Ascending aorta (tissue), 2 donors: ENCODE data around the gene PPP1R15A. TPM values are rescaled to one million over a fixed set of nuclear protein-coding genes. Genes with fewer than 3 reads are reported as not detected.
"Not testable (repeated sequence)": the region's sequence is repeated elsewhere in the genome, so short reads cannot be mapped to it uniquely, and the experiment has no call there.

Source experiments
- DNase-seq, 2 donors: peaks; one replicate each; pipeline ENCODE4 v3.0.0-alpha.2; 2019; ENCODE audit warnings: low spot score in 2 of 2
- H3K27ac ChIP-seq, 2 donors: fragments of 200-600 bp; sonication (generic); one replicate each; pipeline ENCODE4 v1.5.1; 2016 to 2017; ENCODE audit warnings: mild to moderate bottlenecking in 1 of 2
- H3K27me3 ChIP-seq: fragments of 200-600 bp; sonication (generic); one replicate; pipeline ENCODE4 v1.5.1; 2017
- H3K36me3 ChIP-seq, 2 donors: fragments of 200-600 bp; sonication (generic); one replicate each; pipeline ENCODE4 v1.5.1; 2016
- H3K4me1 ChIP-seq, 2 donors: fragments of 200-600 bp; sonication (generic); one replicate each; pipeline ENCODE4 v1.5.1; 2016 to 2017; ENCODE audit warnings: mild to moderate bottlenecking in 1 of 2
- H3K4me3 ChIP-seq, 2 donors: fragments of 200-600 bp; sonication (generic); one replicate each; pipeline ENCODE4 v1.5.1; 2016 to 2017; ENCODE audit warnings: mild to moderate bottlenecking in 1 of 2
- H3K9me3 ChIP-seq, 2 donors: fragments of 200-600 bp; sonication (generic); one replicate each; pipeline ENCODE4 v1.5.1; 2016
- CTCF ChIP-seq, 3 experiments: fragments of 200-600 bp in 2 of 3; fragments of 450-650 bp in 1 of 3; sonication (generic) in 2 of 3; IDR thresholded peaks; one replicate each; pipeline ENCODE4 v1.5.1; 2016 to 2019; ENCODE audit warnings: antibody characterized with exemption in 3 of 3, mild to moderate bottlenecking in 1 of 3, moderate library complexity in 1 of 3
- intact Hi-C: fragments of 100-400 bp; cut with DNase I; formaldehyde crosslinking; loops from one replicate; pipeline ENCODE4 v1.15.1; 2023
- total RNA-seq: library from RNA; depleted of rRNA; stranded (reverse); fragments of >200 nt; gene quantifications from one replicate; pipeline ENCODE4 v1.1.0, GENCODE V29; 2016

The PPP1R15A gene
- total RNA-seq, 1 donor from 2014 or later = 142 TPM

GRCh38 chr19:48837687-48838086 lies 34.5 kb upstream of the PPP1R15A start:
- Histone ChIP-seq H3K4me3 (peak overlapping the region in 1 of 2 donors; percentile 67), H3K4me1 (peaks cover 3 to 8% of the 10 kb centered on the region in 2 donors), H3K27me3 (no peaks in the 10 kb centered on the region), H3K9me3 (no peaks in the 10 kb centered on the region), H3K36me3 (peaks cover 0 to 10% of the 10 kb centered on the region in 2 donors), H3K27ac (peak overlapping the region; percentile 88 to 94)
- intact Hi-C loops = loop anchor here (1.0 to 5.0 kb wide), 5 partner anchors 25 to 191 kb away; partner anchors contain the start of genes CA11 and FTL
- no peak for TF ChIP-seq CTCF (IDR thresholded peaks at IDR 0.05)
- no peak for DNase-seq

- no peak overlapping the region for H3K4me3 ChIP-seq
- H3K36me3 ChIP-seq = peaks cover 0 to 12% of the 10 kb centered on the region in 2 donors
- no peaks in the 10 kb centered on the region for H3K9me3 ChIP-seq
- no peaks in the 10 kb centered on the region for H3K27me3 ChIP-seq
- H3K4me1 ChIP-seq = peaks cover 0 to 3% of the 10 kb centered on the region in 2 donors
- intact Hi-C loops = no loop called here
- H3K27ac ChIP-seq = no peak overlapping the region
- no peak for DNase-seq
- TF ChIP-seq CTCF (IDR thresholded peaks at IDR 0.05) = no peak
Measured at GRCh38 chr19:48841047-48841446, 31.2 kb upstream of the PPP1R15A start.

GRCh38 chr19:48841571-48841970 lies 30.6 kb upstream of the PPP1R15A start:
- intact Hi-C loops = no loop called here
- H3K27ac ChIP-seq = no peak overlapping the region

GRCh38 chr19:48842789-48843162 lies 29.4 kb upstream of the PPP1R15A start:
- H3K36me3 ChIP-seq = peaks cover 6 to 22% of the 10 kb centered on the region in 2 donors
- H3K27ac ChIP-seq = no peak overlapping the region
- intact Hi-C loops = loop anchor here (1.0 kb wide), 1 partner anchor 54 kb away; no protein-coding TSS in a partner anchor
- no peaks in the 10 kb centered on the region for H3K27me3 ChIP-seq
- DNase-seq = peak in 1 of 2 donors; percentile 69
- H3K9me3 ChIP-seq = no peaks in the 10 kb centered on the region
- no peak overlapping the region for H3K4me3 ChIP-seq
- H3K4me1 ChIP-seq = no peaks in the 10 kb centered on the region
- peak; percentile 56 to 87 (median 72) for TF ChIP-seq CTCF (IDR thresholded peaks at IDR 0.05)

More at GRCh38 chr19:48841571-48841970, 30.6 kb upstream of the PPP1R15A start:
- H3K27me3 ChIP-seq = no peaks in the 10 kb centered on the region
- H3K9me3 ChIP-seq = no peaks in the 10 kb centered on the region
- peaks cover 0 to 3% of the 10 kb centered on the region in 2 donors for H3K4me1 ChIP-seq
- DNase-seq = no peak
- no peak overlapping the region for H3K4me3 ChIP-seq
- peaks cover 0 to 12% of the 10 kb centered on the region in 2 donors for H3K36me3 ChIP-seq
- no peak for TF ChIP-seq CTCF (IDR thresholded peaks at IDR 0.05)

- Histone ChIP-seq H3K36me3 (peaks cover 7 to 23% of the 10 kb centered on the region in 2 donors), H3K9me3 (no peaks in the 10 kb centered on the region), H3K4me1 (no peaks in the 10 kb centered on the region), H3K27ac (no peak overlapping the region), H3K4me3 (no peak overlapping the region), H3K27me3 (no peaks in the 10 kb centered on the region)
- no peak for DNase-seq
- TF ChIP-seq CTCF (IDR thresholded peaks at IDR 0.05) = no peak
- intact Hi-C loops = no loop called here
Measured at GRCh38 chr19:48844472-48844871, 27.7 kb upstream of the PPP1R15A start.

- Histone ChIP-seq H3K4me3 (no peak overlapping the region), H3K9me3 (no peaks in the 10 kb centered on the region), H3K4me1 (no peaks in the 10 kb centered on the region), H3K36me3 (peaks cover 7 to 23% of the 10 kb centered on the region in 2 donors), H3K27me3 (no peaks in the 10 kb centered on the region), H3K27ac (no peak overlapping the region)
- no peak for DNase-seq
- intact Hi-C loops = no loop called here
- no peak for TF ChIP-seq CTCF (IDR thresholded peaks at IDR 0.05)
Measured at GRCh38 chr19:48845384-48845783, 26.8 kb upstream of the PPP1R15A start.

- intact Hi-C loops, H3K4me3 ChIP-seq, H3K4me1 ChIP-seq, DNase-seq, H3K27me3 ChIP-seq, H3K27ac ChIP-seq, H3K9me3 ChIP-seq: not testable (repeated sequence)
- H3K36me3 ChIP-seq = peaks cover 7 to 23% of the 10 kb centered on the region in 2 donors
Measured at GRCh38 chr19:48846659-48847058, 25.6 kb upstream of the PPP1R15A start.
